HG03025 (cell line): ENCODE measurements around the gene ENTPD8.

Source experiments
- ATAC-seq: cut with Tn5 transposase; IDR thresholded peaks from one replicate; pipeline ENCODE4 v1.9.1; 2021; ENCODE audit warnings: mild to moderate bottlenecking, moderate library complexity; ENCODE audit not compliant: unreplicated experiment, low FRiP score

Gene ENTPD8

GRCh38 chr9:137432687-137433348 lies 8.3 kb downstream of the ENTPD8 start:
- ATAC-seq, result no peak

GRCh38 chr9:137431416-137431931 lies 9.7 kb downstream of the ENTPD8 start:
- ATAC-seq, result no peak

GRCh38 chr9:137430723-137431415 lies 10.3 kb downstream of the ENTPD8 start:
- no peak for ATAC-seq

- ATAC-seq, result no peak
These were observed 11.0 kb downstream of the ENTPD8 start for GRCh38 chr9:137429974-137430722.

- ATAC-seq, result no peak
These were observed 11.6 kb downstream of the ENTPD8 start for GRCh38 chr9:137429546-137429890.

GRCh38 chr9:137428841-137429545 lies 12.2 kb downstream of the ENTPD8 start:
- no peak for ATAC-seq

GRCh38 chr9:137428311-137428630 lies 12.9 kb downstream of the ENTPD8 start:
- no peak for ATAC-seq

GRCh38 chr9:137427454-137428310 lies 13.5 kb downstream of the ENTPD8 start:
- ATAC-seq, result no peak

GRCh38 chr9:137426018-137426681 lies 15.0 kb downstream of the ENTPD8 start:
- ATAC-seq, result no peak

GRCh38 chr9:137423514-137424291 lies 17.5 kb downstream of the ENTPD8 start:
- ATAC-seq, result peak; percentile 13

GRCh38 chr9:137422604-137423513 lies 18.3 kb downstream of the ENTPD8 start, which contains the start of the genes EXD3 and NOXA1:
Gene EXD3 (minus strand): TSS chr9:137423162. CDS start chr9:137395357, 27,805 bp downstream.
Gene NOXA1 (plus strand): TSS chr9:137423393. CDS start chr9:137423530, 137 bp downstream.
- ATAC-seq, result peak; percentile 47

- ATAC-seq, result no peak
These were observed 19.1 kb downstream of the ENTPD8 start for GRCh38 chr9:137421838-137422603.

- no peak for ATAC-seq
These were observed 23.8 kb downstream of the ENTPD8 start for GRCh38 chr9:137417161-137418021.

GRCh38 chr9:137416563-137417151 lies 24.5 kb downstream of the ENTPD8 start:
- ATAC-seq, result no peak

- ATAC-seq, result no peak
These were observed 25.1 kb downstream of the ENTPD8 start for GRCh38 chr9:137416006-137416562.
